Tibial artery (tissue), 4 donors: ENCODE results near the gene NHSL1.
A peak's percentile ranks its signal among the peaks of the same experiment; 100 is the strongest.

Experiments
- DNase-seq, 2 donors: peaks; one replicate each; pipeline ENCODE4 v3.0.0-alpha.2; 2019
- H3K27ac ChIP-seq, 2 donors: fragments of 200-600 bp; sonication (generic) in 1 of 2; 1 replicate in 1 of 2; 2 replicates in 1 of 2; pipeline ENCODE4 v1.5.1; 2018 to 2019; ENCODE audit warnings: mild to moderate bottlenecking in 1 of 2
- H3K27me3 ChIP-seq, 2 donors: fragments of 200-600 bp; sonication (generic) in 1 of 2; one replicate each; pipeline versions ENCODE4 v1.5.1 to v1.6.0; 2016 to 2019
- H3K36me3 ChIP-seq, 3 donors: fragments of 200-600 bp; sonication (generic) in 2 of 3; one replicate each; pipeline ENCODE4 v1.5.1; 2016 to 2019; ENCODE audit warnings: mild to moderate bottlenecking in 2 of 3
- H3K4me1 ChIP-seq, 4 donors: fragments of 200-600 bp; sonication (generic) in 2 of 4; 1 replicate in 3 of 4; 2 replicates in 1 of 4; pipeline ENCODE4 v1.5.1; 2016 to 2019
- H3K4me3 ChIP-seq, 2 donors: fragments of 200-600 bp; sonication (generic) in 1 of 2; 1 replicate in 1 of 2; 2 replicates in 1 of 2; pipeline ENCODE4 v1.5.1; 2018 to 2019; ENCODE audit warnings: mild to moderate bottlenecking in 2 of 2
- H3K9me3 ChIP-seq, 3 donors: fragments of 200-600 bp; sonication (generic) in 1 of 3; one replicate each; pipeline ENCODE4 v1.5.1; 2016 to 2019
- CTCF ChIP-seq, 2 experiments: fragments of 200-600 bp in 1 of 2; fragments of 450-650 bp in 1 of 2; IDR thresholded peaks; one replicate each; pipeline ENCODE4 v1.5.1; 2017 to 2019; ENCODE audit warnings: antibody characterized with exemption in 2 of 2, mild to moderate bottlenecking in 1 of 2, moderate library complexity in 1 of 2
- intact Hi-C: fragments of 100-400 bp; cut with DNase I; formaldehyde crosslinking; loops from one replicate; pipeline ENCODE4 v1.15.0; 2023; ENCODE audit warnings: low total_unique reads

The NHSL1 gene

GRCh38 chr6:138499303-138500018 is at the start of gene NHSL1:
Gene NHSL1 (minus strand): TSS chr6:138499494. CDS start chr6:138499290, 204 bp downstream.
- no peaks in the 10 kb centered on the region for H3K9me3 ChIP-seq
- no peaks in the 10 kb centered on the region for H3K36me3 ChIP-seq
- TF ChIP-seq CTCF (IDR thresholded peaks at IDR 0.05) = no peak
- H3K4me3 ChIP-seq = no peak within 1 kb of the TSS
- H3K27ac ChIP-seq = no peak within 1 kb of the TSS
- no peak for DNase-seq
- no peaks in the 10 kb centered on the region for H3K4me1 ChIP-seq
- H3K27me3 ChIP-seq = no peaks in the 10 kb centered on the region
- intact Hi-C loops = no loop called here

DNA sequence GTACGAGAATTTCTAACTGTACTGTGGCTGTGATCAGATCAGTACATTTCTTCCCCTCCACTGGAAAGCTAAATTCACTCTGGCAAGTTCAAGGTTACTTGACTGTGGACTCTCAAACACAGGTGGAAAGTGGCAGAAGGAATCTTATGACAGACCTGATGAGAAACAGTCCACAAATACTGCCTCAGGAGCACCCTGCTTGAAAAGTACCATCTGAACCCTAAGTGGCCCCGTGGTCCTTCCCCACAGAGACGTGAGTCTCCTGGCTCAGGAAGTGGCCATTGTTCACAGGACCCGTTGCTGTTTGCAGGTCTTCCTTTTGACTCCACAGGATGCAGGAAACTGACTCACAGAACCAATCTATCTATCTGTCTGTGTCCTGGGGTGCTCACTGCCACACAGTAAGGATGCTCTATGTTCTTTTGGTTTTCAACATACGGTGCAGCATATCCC is 47.5 kb upstream of the NHSL1 start:
- no peaks in the 10 kb centered on the region for H3K9me3 ChIP-seq
- peaks cover 0 to 4% (median 0%) of the 10 kb centered on the region in 4 donors for H3K4me1 ChIP-seq
- DNase-seq = no peak
- no peak overlapping the region for H3K27ac ChIP-seq
- H3K27me3 ChIP-seq = no peaks in the 10 kb centered on the region
- intact Hi-C loops = no loop called here
- no peaks in the 10 kb centered on the region for H3K36me3 ChIP-seq
- no peak overlapping the region for H3K4me3 ChIP-seq
- TF ChIP-seq CTCF (IDR thresholded peaks at IDR 0.05) = no peak

DNA sequence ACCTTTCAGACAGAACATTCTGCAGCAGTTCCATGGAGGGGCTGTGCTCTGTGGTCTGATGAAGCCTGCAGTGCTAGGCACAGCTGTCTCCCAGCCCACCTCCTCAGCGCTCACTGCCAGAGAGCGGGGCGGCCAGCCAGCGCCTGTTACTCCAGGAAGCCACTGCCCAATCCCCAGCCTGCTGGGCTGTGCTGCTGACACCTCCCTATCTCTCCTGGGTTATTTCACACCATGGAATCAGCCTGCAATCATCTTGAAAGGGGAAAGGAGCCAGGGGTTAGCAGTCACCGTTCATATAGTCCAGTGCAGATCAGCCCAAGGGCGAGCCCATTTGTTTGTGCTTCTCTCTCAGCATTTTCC is 46.3 kb upstream of the NHSL1 start:
- Histone ChIP-seq H3K4me3 (peak overlapping the region; percentile 25 to 34), H3K36me3 (no peaks in the 10 kb centered on the region), H3K27ac (peak overlapping the region in 1 of 2 donors; percentile 34), H3K27me3 (no peaks in the 10 kb centered on the region), H3K4me1 (peaks cover 0 to 15% (median 0%) of the 10 kb centered on the region in 4 donors), H3K9me3 (no peaks in the 10 kb centered on the region)
- TF ChIP-seq CTCF (IDR thresholded peaks at IDR 0.05) = no peak
- intact Hi-C loops = no loop called here
- peak; percentile 59 to 74 for DNase-seq

GRCh38 chr6:138544501-138544900 is 45.2 kb upstream of the NHSL1 start:
- no peak for TF ChIP-seq CTCF (IDR thresholded peaks at IDR 0.05)
- peaks cover 0 to 25% (median 0%) of the 10 kb centered on the region in 4 donors for H3K4me1 ChIP-seq
- peak overlapping the region in 1 of 2 donors; percentile 34 for H3K27ac ChIP-seq
- DNase-seq = no peak
- H3K36me3 ChIP-seq = no peaks in the 10 kb centered on the region
- no peaks in the 10 kb centered on the region for H3K9me3 ChIP-seq
- intact Hi-C loops = no loop called here
- no peaks in the 10 kb centered on the region for H3K27me3 ChIP-seq
- peak overlapping the region in 1 of 2 donors; percentile 34 for H3K4me3 ChIP-seq

- DNase-seq = no peak
- H3K36me3 ChIP-seq = no peaks in the 10 kb centered on the region
- no peak for TF ChIP-seq CTCF (IDR thresholded peaks at IDR 0.05)
- no peaks in the 10 kb centered on the region for H3K27me3 ChIP-seq
- intact Hi-C loops = no loop called here
- no peaks in the 10 kb centered on the region for H3K9me3 ChIP-seq
- no peak overlapping the region for H3K4me3 ChIP-seq
- peak overlapping the region in 1 of 2 donors; percentile 26 for H3K27ac ChIP-seq
- H3K4me1 ChIP-seq = peaks cover 0 to 25% (median 0%) of the 10 kb centered on the region in 4 donors
Measured at GRCh38 chr6:138543657-138544056, 44.4 kb upstream of the NHSL1 start.
